IMR-90 (cell line): ENCODE measurements around the gene TSGA10. TPM values are rescaled to one million over a fixed set of nuclear protein-coding genes. Genes with fewer than 3 reads are reported as not detected.

Experiments
- ATAC-seq: fragments of 200-7000 bp; cut with Tn5 transposase; 2 replicates; pipeline ENCODE4 v1.9.1; 2020; ENCODE audit warnings: low read depth, mild to moderate bottlenecking, moderate library complexity
- BruUV-seq: library from RNA; stranded (reverse); fragments of 400-500 nt; replicated peaks from 2 replicates; lab custom pipeline; 2021; lab: Mats Ljungman, UMichigan
- CTCF ChIA-PET: fragments of 300-600 bp; formaldehyde crosslinking; extraction: SDS; loops from one replicate; lab custom pipeline; 2021; ENCODE audit warnings: antibody characterized with exemption; lab: Yijun Ruan, JAX
- POLR2A ChIA-PET: fragments of 300-600 bp; sonication (Branson Sonifier 250); formaldehyde crosslinking; loops from one replicate; lab custom pipeline; 2022; ENCODE audit warnings: antibody characterized with exemption; ENCODE audit not compliant: unreplicated experiment; lab: Charles Lee
- DNase-seq: peaks from one replicate; pipeline ENCODE4 v3.0.0; 2013
- H2AFZ ChIP-seq: replicated peaks from 2 replicates; pipeline ENCODE3; 2013; ENCODE audit warnings: low read length, mild to moderate bottlenecking; ENCODE audit not compliant: poor library complexity
- H2AK5ac ChIP-seq: 2 replicates; pipeline ENCODE4 v1.6.1; 2013; ENCODE audit warnings: low read depth, low read length, inconsistent platforms
- H2AK9ac ChIP-seq: replicated peaks from 2 replicates; pipeline ENCODE3; 2013; ENCODE audit warnings: mild to moderate bottlenecking, low read depth, low read length, moderate library complexity; ENCODE audit not compliant: poor library complexity
- H2BK120ac ChIP-seq: 2 replicates; pipeline ENCODE4 v1.6.1; 2013; ENCODE audit warnings: low read depth, low read length, inconsistent platforms
- H2BK15ac ChIP-seq: 3 replicates; pipeline ENCODE4 v1.6.1; 2013; ENCODE audit warnings: low read depth, low read length, inconsistent platforms
- H2BK20ac ChIP-seq: 2 replicates; pipeline ENCODE4 v1.6.1; 2013; ENCODE audit warnings: low read depth, mild to moderate bottlenecking, inconsistent platforms, low read length, moderate library complexity
- H2BK5ac ChIP-seq: 2 replicates; pipeline ENCODE4 v1.6.1; 2013; ENCODE audit warnings: mild to moderate bottlenecking, low read depth, low read length, inconsistent platforms; ENCODE audit not compliant: poor library complexity, severe bottlenecking
- H3K14ac ChIP-seq: replicated peaks from 2 replicates; pipeline ENCODE4 v1.6.1; 2013; ENCODE audit warnings: low read depth, low read length, inconsistent platforms
- H3K18ac ChIP-seq: 2 replicates; pipeline ENCODE4 v1.6.1; 2013; ENCODE audit warnings: low read depth, low read length, control low read depth
- H3K23ac ChIP-seq: 2 replicates; pipeline ENCODE4 v1.6.1; 2013; ENCODE audit warnings: low read depth, low read length, inconsistent platforms
- H3K27ac ChIP-seq: 2 replicates; pipeline ENCODE4 v1.5.1; 2013; ENCODE audit warnings: mild to moderate bottlenecking, control low read depth, low read length; ENCODE audit not compliant: insufficient read depth
- H3K27me3 ChIP-seq: 2 replicates; pipeline ENCODE4 v1.6.1; 2013; ENCODE audit warnings: low read length; ENCODE audit not compliant: control insufficient read depth, insufficient read depth
- H3K36me3 ChIP-seq: 2 replicates; pipeline ENCODE4 v1.6.1; 2013; ENCODE audit warnings: low read length, mixed read lengths; ENCODE audit not compliant: control insufficient read depth, insufficient read depth
- H3K4ac ChIP-seq: 2 replicates; pipeline ENCODE4 v1.6.1; 2013; ENCODE audit warnings: low read depth, low read length, inconsistent platforms
- H3K4me1 ChIP-seq: 2 replicates; pipeline ENCODE4 v1.6.1; 2013; ENCODE audit warnings: low read length, mixed read lengths; ENCODE audit not compliant: control insufficient read depth, insufficient read depth
- H3K4me2 ChIP-seq: 2 replicates; pipeline ENCODE4 v1.6.1; 2013; ENCODE audit warnings: low read depth, mild to moderate bottlenecking, control low read depth, low read length, moderate library complexity
- H3K4me3 ChIP-seq: 2 replicates; pipeline ENCODE4 v1.5.1; 2013; ENCODE audit warnings: low read depth, mild to moderate bottlenecking, control low read depth, low read length, moderate library complexity; ENCODE audit not compliant: insufficient read depth
- H3K56ac ChIP-seq: 2 replicates; pipeline ENCODE4 v1.6.1; 2013; ENCODE audit warnings: low read length, inconsistent platforms; ENCODE audit not compliant: insufficient read depth; ENCODE audit errors: extremely low read depth
- H3K79me1 ChIP-seq, 2 experiments: 2 replicates each; pipeline ENCODE4 v1.6.1; 2013; ENCODE audit warnings: low read length in 2 of 2, inconsistent platforms in 1 of 2, low read depth in 1 of 2
- H3K9ac ChIP-seq: 2 replicates; pipeline ENCODE4 v1.6.1; 2013; ENCODE audit warnings: low read depth, low read length, control low read depth
- H3K9me1 ChIP-seq: 2 replicates; pipeline ENCODE4 v1.6.1; 2013; ENCODE audit warnings: low read length, inconsistent platforms; ENCODE audit not compliant: insufficient read depth
- H3K9me3 ChIP-seq: 2 replicates; pipeline ENCODE4 v1.6.1; 2013; ENCODE audit warnings: low read length; ENCODE audit not compliant: control insufficient read depth, insufficient read depth
- H4K20me1 ChIP-seq: 2 replicates; pipeline ENCODE4 v1.6.1; 2013; ENCODE audit warnings: low read length, inconsistent platforms; ENCODE audit not compliant: insufficient read depth
- H4K5ac ChIP-seq: 2 replicates; pipeline ENCODE4 v1.6.1; 2013; ENCODE audit warnings: mild to moderate bottlenecking, low read depth, low read length, control low read depth
- H4K8ac ChIP-seq, 2 experiments: 2 replicates each; pipeline ENCODE4 v1.6.1; 2013; ENCODE audit warnings: low read depth in 2 of 2, low read length in 2 of 2, control low read depth in 1 of 2, inconsistent platforms in 1 of 2
- H4K91ac ChIP-seq: 2 replicates; pipeline ENCODE4 v1.6.1; 2013; ENCODE audit warnings: low read depth, low read length, inconsistent platforms; ENCODE audit not compliant: insufficient read depth
- BHLHE40 ChIP-seq: fragments of 150-350 bp; IDR thresholded peaks from 2 replicates; pipeline ENCODE4 v1.6.1; 2016; ENCODE audit warnings: mild to moderate bottlenecking, low read depth, low read length
- CEBPB ChIP-seq: IDR thresholded peaks from 2 replicates; pipeline ENCODE4 v1.6.1; 2012; ENCODE audit warnings: low read depth, low read length, improper control_type of control experiment
- CHD1 ChIP-seq: IDR thresholded peaks from 2 replicates; pipeline ENCODE4 v1.6.1; 2012; ENCODE audit warnings: low read depth, low read length, improper control_type of control experiment
- CTCF ChIP-seq: conservative IDR thresholded peaks from 2 replicates; pipeline ENCODE4 v1.5.1; 2012; ENCODE audit warnings: mild to moderate bottlenecking, low read depth, low read length, improper control_type of control experiment
- ELK1 ChIP-seq: fragments of 150-350 bp; IDR thresholded peaks from 2 replicates; pipeline ENCODE4 v1.6.1; 2016; ENCODE audit warnings: low read depth, mild to moderate bottlenecking, low read length, moderate library complexity, borderline replicate concordance
- FOS ChIP-seq: fragments of 150-350 bp; IDR thresholded peaks from 2 replicates; pipeline ENCODE4 v1.6.1; 2016; ENCODE audit warnings: low read depth, low read length
- MAFK ChIP-seq: IDR thresholded peaks from 2 replicates; pipeline ENCODE4 v1.6.1; 2012; ENCODE audit warnings: low read depth, low read length, improper control_type of control experiment
- MAZ ChIP-seq: IDR thresholded peaks from 2 replicates; pipeline ENCODE4 v1.6.1; 2012; ENCODE audit warnings: low read depth, mild to moderate bottlenecking, low read length, improper control_type of control experiment, moderate library complexity, borderline replicate concordance
- MXI1 ChIP-seq: IDR thresholded peaks from 2 replicates; pipeline ENCODE4 v1.6.1; 2012; ENCODE audit warnings: low read depth, mild to moderate bottlenecking, low read length, moderate library complexity, borderline replicate concordance
- NFE2L2 ChIP-seq: fragments of 150-350 bp; IDR thresholded peaks from 2 replicates; pipeline ENCODE4 v1.6.1; 2016; ENCODE audit warnings: low read depth, mild to moderate bottlenecking, low read length
- POLR2A ChIP-seq: IDR thresholded peaks from 2 replicates; pipeline ENCODE4 v1.6.1; 2012; ENCODE audit warnings: mild to moderate bottlenecking, low read depth, low read length
- RAD21 ChIP-seq: IDR thresholded peaks from 2 replicates; pipeline ENCODE4 v1.6.1; 2012; ENCODE audit warnings: low read length, improper control_type of control experiment
- RCOR1 ChIP-seq: IDR thresholded peaks from 2 replicates; pipeline ENCODE4 v1.6.1; 2012; ENCODE audit warnings: mild to moderate bottlenecking, low read length, improper control_type of control experiment; ENCODE audit not compliant: insufficient replicate concordance
- RFX5 ChIP-seq: IDR thresholded peaks from 2 replicates; pipeline ENCODE4 v1.8.0; 2012; ENCODE audit warnings: low read depth, mild to moderate bottlenecking, low read length, moderate library complexity
- SMC3 ChIP-seq: fragments of 150-350 bp; IDR thresholded peaks from 2 replicates; pipeline ENCODE4 v1.6.1; 2016; ENCODE audit warnings: low read depth, mild to moderate bottlenecking, antibody characterized with exemption, low read length, moderate library complexity
- USF2 ChIP-seq: fragments of 150-350 bp; IDR thresholded peaks from 2 replicates; pipeline ENCODE4 v1.6.1; 2017; ENCODE audit warnings: mild to moderate bottlenecking, antibody characterized with exemption, low read length, low read depth
- WGBS, 2 experiments: methylation state at CpG; one replicate each; pipeline versions ENCODE4 v1.1.5 to v1.1.7; 2013; ENCODE audit warnings: missing lambda C conversion rate in 2 of 2; ENCODE audit not compliant: insufficient read length in 1 of 2; ENCODE audit errors: extremely low coverage in 2 of 2; 5-methylcytosine and 5-hydroxymethylcytosine counted together
- dilution Hi-C: fragments of 300-500 bp; cut with HindIII; formaldehyde crosslinking; loops from one replicate; pipeline ENCODE4 v1.14.3; 2018; ENCODE audit warnings: low sequenced_read_pairs; ENCODE audit not compliant: unreplicated experiment
- in situ Hi-C: fragments of 300-500 bp; cut with MboI; formaldehyde crosslinking; loops from 3 replicates; pipeline ENCODE4 v1.14.3; 2019; ENCODE audit warnings: low sequenced_read_pairs, inconsistent platforms, mixed read lengths
- intact Hi-C: fragments of 100-400 bp; cut with micrococcal nuclease; formaldehyde crosslinking; loops from 2 replicates; pipeline ENCODE4 v1.10.0; 2022
- polyA plus RNA-seq, 3 experiments: library from polyadenylated mRNA; depleted of rRNA; stranded (reverse); fragments of >200 nt; gene quantifications; 2 replicates each; pipeline ENCODE4 v1.2.3, GENCODE V29; 2012; ENCODE audit warnings: low replicate concordance in 1 of 3
- total RNA-seq: library from RNA; depleted of rRNA; stranded (reverse); fragments of >200 nt; gene quantifications from 2 replicates; pipeline ENCODE4 v1.2.3, GENCODE V29; 2012

The TSGA10 gene
- total and polyA plus RNA-seq, 2 of the 4 experiments (the other 2 are of a cell fraction): 0.32 to 0.54 TPM

GRCh38 chr2:99027856-99028255 is 126.9 kb downstream of the TSGA10 start:
- no peak overlapping the region for H3K18ac ChIP-seq
- no TSS peak for BruUV-seq
- no peak overlapping the region for H3K4ac ChIP-seq
- H2AFZ ChIP-seq: no peak overlapping the region
- H2BK20ac ChIP-seq: no peak overlapping the region
- ATAC-seq (no peak), DNase-seq (no peak)
- ChIA-PET CTCF (no interaction called here), POLR2A (no interaction called here)
- no peak overlapping the region for H2BK5ac ChIP-seq
- H3K4me1 ChIP-seq: no peaks in the 10 kb centered on the region
- no peak overlapping the region for H4K91ac ChIP-seq
- H2AK9ac ChIP-seq: no peak overlapping the region
- in situ Hi-C loops: no loop called here
- no peak overlapping the region for H2BK15ac ChIP-seq
- intact Hi-C loops: no loop called here
- H4K8ac ChIP-seq: no peak overlapping the region
- no peaks in the 10 kb centered on the region for H3K36me3 ChIP-seq
- no peak overlapping the region for H3K27ac ChIP-seq
- no peaks in the 10 kb centered on the region for H3K27me3 ChIP-seq
- H2AK5ac ChIP-seq: no peak overlapping the region
- dilution Hi-C loops: no loop called here
- H3K79me1 ChIP-seq: no peaks in the 10 kb centered on the region
- no peak overlapping the region for H3K14ac ChIP-seq
- no peaks in the 10 kb centered on the region for H3K9me1 ChIP-seq
- H3K56ac ChIP-seq: no peak overlapping the region
- no peaks in the 10 kb centered on the region for H4K20me1 ChIP-seq
- H3K4me3 ChIP-seq: no peak overlapping the region
- H2BK120ac ChIP-seq: no peak overlapping the region
- no peaks in the 10 kb centered on the region for H3K9me3 ChIP-seq
- WGBS, 2 experiments: no CpG with 5 or more reads among the region's 4 CpGs
- no peak overlapping the region for H3K9ac ChIP-seq
- H3K23ac ChIP-seq: no peak overlapping the region
- TF ChIP-seq CTCF (no peak), MAFK (no peak), BHLHE40 (no peak), MXI1 (no peak), RCOR1 (no peak), POLR2A (no peak), MAZ (no peak), CHD1 (no peak), CEBPB (no peak), RFX5 (no peak), ELK1 (no peak), RAD21 (no peak), FOS (no peak), NFE2L2 (no peak), SMC3 (no peak), USF2 (no peak)
- no peak overlapping the region for H4K5ac ChIP-seq
- H3K4me2 ChIP-seq: no peak overlapping the region
